Stimulated activated CD4-positive, alpha-beta T cell treated with anti-CD3 and anti-CD28 coated beads, Interleukin-12 subunit alpha, Interleukin-12 subunit beta, amount 100 ng/mL, for 4 hours (primary cell): Measurements from ENCODE around the gene SP7.
"Not testable (repeated sequence)": the region's sequence is repeated elsewhere in the genome, so short reads cannot be mapped to it uniquely, and the experiment has no call there.

ENCODE experiments used
- DNase-seq: peaks from one replicate; pipeline ENCODE4 v3.0.0-alpha.2; 2020

SP7 gene

DNA sequence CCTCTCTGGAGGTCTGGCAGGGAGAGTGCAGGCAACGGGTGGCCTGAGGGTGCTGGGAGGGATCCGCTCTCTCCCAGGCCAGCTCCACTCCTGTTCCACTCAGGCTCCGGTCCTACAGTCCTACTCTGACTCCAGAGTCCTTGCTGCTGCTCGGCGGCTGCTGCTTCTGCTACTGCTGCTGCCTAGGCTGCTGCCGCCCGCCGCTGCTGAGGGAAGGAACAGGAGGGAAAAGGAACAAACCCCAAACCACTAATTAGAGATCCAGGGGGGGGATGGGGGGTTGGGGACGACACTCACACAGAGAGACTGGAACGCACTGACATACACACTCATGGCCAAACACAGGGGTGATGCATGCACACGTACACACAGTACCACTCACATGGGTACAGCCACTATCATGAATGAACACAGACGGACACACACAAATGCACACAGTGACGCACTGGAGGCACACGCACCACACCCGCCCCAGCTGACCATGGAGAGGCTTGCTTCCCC is at the start of gene SP7:
SP7 (minus strand) TSS at position 174 of the 501 bp plus-strand sequence. CDS start 708 bp downstream, outside the sequence.
- no peak for DNase-seq

DNA sequence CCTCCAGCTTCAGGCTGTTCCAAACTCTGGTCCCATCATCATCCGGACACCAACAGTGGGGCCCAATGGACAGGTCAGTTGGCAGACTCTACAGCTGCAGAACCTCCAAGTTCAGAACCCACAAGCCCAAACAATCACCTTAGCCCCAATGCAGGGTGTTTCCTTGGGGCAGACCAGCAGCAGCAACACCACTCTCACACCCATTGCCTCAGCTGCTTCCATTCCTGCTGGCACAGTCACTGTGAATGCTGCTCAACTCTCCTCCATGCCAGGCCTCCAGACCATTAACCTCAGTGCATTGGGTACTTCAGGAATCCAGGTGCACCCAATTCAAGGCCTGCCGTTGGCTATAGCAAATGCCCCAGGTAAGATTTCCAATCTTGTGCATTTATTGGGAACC is 47.1 kb upstream of the SP7 start:
- DNase-seq, result no peak

- no peak for DNase-seq
These were observed 45.8 kb upstream of the SP7 start for GRCh38 chr12:53381731-53382630.

GRCh38 chr12:53380794-53381730 is 44.9 kb upstream of the SP7 start:
- DNase-seq, result no peak

DNA sequence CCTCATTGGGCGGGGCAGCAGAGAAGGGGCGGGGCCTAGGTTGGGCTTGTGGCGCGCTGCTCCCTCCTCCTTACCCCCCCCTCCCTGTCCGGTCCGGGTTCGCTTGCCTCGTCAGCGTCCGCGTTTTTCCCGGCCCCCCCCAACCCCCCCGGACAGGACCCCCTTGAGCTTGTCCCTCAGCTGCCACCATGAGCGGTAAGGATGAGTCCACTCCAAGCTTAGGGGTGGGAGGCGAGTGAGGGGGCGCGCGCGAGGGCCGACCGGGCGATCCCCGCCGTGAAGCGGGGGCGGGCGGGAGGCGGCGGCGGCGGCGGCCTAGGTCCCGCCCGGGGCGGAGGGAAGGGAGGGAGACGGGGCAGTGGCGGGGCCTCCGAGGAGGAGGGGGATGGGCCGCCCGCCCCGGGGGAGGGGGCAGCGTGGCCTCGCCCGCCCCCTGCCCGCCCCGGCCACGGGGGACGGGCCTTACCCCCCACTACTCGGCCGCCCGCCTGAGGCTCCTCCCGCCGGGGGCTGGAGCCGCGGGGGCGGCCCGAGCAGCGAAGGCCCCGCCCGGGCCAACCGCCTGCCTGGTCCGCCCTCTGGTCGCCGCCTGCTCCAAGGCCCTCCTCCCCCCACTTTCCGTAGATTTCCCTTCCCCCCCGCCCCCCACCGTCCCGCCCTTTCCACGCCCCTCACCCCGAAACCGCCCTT is 44.1 kb upstream of the SP7 start, which contains the start of gene SP1:
SP1 (plus strand) TSS at position 73 of the 690 bp plus-strand sequence; CDS start at position 189, 116 bp downstream.
- peak; percentile 84 for DNase-seq

DNA sequence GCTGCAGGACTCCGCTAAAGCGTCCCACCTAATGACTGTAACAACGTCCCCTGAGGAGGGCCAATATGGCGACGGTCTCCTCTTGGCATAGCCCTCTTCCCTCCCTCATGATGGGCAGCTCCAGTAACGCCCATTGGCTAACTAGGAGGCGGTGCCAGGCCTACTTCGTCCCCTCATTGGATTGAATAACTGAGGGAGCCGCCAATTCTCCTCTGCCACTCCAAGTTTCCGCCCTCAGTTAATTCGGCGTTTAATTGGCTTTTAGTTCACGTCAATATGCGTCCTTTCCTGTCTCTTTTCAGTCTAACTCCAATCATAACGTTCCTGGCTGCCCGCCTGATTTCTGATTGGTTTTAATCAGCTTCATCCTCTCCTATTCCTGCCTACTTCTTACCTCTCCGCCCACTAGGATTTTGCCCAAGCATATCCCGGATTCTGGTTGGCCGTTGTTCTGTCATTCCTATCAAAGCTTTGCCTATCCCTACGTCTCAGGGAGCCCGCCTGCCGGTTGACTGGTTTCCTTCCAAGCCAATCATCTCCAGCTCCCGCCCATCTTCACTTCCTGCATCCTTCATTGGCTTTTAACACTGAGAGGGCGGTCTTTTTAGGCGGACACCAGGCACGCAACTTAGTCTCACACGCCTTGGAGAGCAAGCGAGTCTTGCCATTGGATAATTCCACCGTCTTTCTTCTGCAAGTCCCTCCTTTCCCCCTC is 43.4 kb upstream of the SP7 start:
- DNase-seq, result peak; percentile 97

DNA sequence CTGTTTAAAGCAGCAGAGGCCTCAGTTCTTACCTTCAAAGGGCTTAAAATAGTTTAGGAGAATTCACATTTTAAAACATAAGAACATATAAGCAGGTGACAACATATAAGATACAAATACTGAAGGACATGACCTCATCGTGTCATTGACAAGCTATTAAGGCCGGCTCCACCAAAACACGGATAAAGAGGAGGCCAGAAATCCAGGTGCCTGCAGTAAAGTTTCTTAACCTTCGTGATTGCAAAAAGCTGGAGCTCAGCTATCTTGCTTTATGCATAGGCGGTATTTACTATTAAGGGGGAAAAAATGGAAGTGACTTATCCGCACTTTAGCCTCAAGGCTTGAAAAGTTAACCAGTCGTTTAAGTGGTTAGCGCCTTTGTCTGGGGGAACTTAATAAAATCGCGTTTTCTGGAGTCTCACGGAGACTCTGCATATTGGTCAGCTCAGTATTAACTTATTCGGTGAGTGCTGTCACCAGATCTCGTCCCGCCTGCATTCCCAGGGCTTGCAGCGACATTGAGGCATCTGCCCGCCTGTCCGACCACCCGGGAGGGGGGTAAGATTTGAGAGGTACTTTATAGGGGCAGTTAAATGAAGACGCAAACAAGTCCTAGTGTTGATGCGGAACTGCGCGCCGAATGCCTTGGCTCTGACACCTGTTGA is 42.7 kb upstream of the SP7 start:
- no peak for DNase-seq

DNA sequence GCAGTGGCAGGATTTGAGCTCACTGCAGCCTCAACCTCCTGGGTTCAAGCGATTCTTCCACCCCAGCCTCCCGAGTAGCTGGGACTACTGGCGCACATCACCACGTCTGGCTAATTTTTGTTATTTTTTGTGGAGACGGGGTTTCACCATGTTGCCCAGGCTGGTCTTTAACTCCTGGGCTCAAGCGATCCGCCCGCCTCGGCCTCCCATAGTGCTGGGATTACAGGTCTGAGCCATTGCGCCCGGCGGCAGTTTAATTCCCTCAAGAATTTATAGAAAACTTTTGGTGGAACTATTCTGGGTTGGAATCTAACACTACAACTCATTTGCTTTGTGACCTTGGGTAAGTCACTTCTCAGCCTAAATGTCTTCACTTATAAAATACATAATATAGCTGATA is 42.1 kb upstream of the SP7 start:
- DNase-seq, result no peak

DNA sequence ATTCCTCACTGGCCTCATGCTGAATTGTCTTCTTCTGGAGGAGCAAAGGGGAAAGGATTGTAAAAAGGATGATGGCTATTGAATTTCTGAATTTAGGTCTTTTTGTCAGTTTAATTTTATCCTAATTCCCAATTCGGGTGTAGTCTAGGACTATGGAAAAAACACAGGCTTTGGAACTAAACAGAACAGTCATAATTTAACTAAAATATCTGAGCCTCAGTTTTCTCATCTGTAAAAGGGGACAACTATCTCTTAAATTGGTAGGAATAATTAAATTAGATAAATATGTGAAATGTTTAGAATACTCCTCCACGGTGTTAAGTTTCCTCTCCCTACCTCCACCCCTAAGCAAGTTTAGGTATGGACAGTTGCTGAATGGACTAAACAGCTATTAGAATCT is 40.6 kb upstream of the SP7 start:
- DNase-seq, result no peak

DNA sequence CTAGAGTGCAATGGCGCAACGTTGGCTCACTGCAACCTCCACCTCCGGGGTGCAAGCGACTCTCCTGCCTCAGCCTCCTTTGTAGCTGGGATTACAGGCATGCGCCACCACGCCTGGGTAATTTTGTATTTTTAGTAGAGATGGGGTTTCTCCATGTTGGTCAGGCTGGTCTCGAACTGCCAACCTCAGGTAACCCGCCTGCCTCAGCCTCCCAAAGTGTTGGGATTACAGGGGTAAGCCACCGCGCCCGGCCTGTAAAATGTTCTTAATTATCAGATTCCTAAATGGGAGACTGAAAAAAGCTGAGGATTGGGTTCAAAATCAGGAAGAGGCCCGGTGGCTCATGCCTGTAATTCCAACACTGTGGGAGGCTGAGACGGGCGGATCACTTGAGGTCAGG is 38.1 kb upstream of the SP7 start:
- not testable (repeated sequence) for DNase-seq

- not testable (repeated sequence) for DNase-seq
These were observed 37.5 kb upstream of the SP7 start for GRCh38 chr12:53373554-53374133.

DNA sequence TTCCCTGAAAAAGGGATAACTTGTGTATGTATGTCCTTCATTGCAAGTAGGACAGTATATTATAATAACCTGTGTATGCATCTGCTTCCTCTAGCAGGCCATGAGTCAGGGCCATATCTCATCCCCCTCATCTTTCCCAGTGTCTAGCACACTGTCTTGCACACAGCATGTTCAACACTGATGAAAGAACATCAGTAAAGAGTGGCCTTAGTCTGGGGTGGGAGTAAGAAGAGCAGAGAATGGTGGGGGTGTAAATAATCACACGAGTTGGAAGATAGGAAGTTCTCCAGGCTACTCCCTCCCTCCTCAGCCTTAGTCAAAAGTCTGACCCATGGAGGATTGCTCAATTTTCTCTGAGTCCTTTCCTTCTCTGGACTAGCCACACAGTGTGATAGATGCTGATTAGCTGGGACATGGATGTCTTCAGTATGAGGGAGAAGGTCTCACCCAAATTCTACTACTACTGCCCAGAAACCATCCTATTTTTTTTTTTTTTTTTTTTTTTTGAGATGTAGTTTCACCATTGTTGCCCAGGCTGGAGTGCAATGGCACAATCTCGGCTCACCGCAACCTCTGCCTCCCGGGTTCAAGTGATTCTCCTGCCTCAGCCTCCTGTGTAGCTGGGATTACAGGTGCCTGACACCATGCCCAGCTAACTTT is 29.2 kb upstream of the SP7 start:
- DNase-seq, result no peak

DNA sequence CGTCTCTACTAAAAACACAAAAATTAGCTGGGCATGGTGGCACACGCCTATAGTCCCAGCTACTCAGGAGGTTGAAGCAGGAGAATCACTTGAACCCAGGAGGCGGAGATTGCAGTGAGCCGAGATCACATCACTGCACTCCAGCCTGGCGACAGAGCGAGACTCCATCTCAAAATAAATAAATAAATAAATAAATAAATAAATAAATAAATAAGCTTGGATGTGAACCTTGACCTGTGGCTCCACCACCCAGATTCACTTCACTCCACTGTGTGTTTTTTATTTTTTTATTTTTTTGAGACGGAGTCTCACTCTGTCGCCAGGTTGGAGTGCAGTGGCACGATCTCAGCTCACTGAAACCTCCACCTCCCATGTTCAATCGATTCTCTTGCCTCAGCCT is 25.5 kb upstream of the SP7 start:
- not testable (repeated sequence) for DNase-seq

DNA sequence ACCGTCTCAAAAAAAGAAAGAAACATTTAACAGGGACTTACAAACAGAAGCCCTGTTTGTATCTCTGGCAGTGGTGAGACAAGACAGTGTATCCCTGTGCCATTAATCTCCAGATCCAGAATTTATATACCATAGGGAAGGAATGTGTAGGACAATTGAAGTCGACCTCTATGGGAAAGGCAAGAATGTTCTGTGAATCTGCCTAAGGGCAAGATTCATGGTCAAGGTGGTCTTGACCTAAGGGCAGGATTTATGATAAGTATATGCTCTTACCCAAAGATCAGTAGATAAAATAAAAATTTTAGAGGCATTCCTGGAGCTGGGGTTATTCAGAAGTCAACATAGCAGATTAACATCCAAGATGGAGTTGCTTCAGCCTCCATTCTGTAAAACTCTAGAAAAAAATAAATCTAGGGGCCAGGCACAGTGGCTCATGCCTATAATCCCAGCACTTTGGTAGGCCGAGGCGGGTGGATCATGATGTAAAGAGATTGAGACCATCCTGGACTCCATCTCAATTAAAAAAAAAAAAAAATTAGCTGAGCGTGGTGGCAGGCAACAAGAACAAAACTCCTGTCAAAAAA is 22.8 kb upstream of the SP7 start:
- DNase-seq, result no peak

DNA sequence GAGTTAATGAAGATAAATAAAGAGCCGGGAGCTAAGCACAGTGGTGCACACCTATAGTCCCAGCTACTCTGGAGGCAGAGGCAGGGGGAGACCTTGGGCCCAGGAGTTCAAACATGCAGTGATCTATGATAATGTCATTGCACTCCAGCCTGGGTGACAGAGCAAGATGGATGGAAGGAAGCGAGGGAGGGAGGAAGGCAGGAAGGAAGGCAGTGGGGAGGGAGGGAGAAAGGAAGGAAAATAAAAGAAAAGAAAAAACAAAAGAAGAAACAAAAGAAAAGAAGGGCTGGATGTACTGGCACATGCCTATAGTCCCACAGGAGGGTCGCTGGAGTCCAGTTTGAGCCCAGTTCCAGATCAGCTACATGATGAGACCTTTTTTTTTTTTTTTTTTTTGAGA is 19.0 kb upstream of the SP7 start:
- no peak for DNase-seq

- no peak for DNase-seq
These were observed 17.1 kb upstream of the SP7 start for GRCh38 chr12:53353257-53353655.

- DNase-seq, result peak; percentile 69
These were observed 16.4 kb upstream of the SP7 start for GRCh38 chr12:53352331-53353256.

GRCh38 chr12:53347905-53348304 is 11.8 kb upstream of the SP7 start:
- no peak for DNase-seq

DNA sequence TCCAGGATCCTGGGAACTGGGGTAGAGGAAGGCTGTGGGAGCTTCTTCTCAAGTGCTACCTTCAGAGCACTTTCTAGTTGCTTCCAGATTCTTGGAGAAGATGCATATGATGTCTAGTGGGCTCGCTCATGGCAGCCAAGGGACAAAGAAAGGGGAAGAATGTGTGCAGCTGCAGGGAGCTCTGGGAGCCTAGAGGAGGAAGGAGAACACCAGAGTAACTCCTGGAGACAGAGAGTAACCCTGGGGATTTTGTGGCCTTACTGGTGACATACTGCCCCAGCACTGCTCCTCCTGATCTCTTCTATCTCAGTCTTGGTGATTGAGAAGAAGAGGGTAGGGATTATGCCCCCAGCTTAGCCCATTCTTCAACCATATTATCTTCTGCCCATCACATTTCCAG is 10.3 kb upstream of the SP7 start:
- DNase-seq, result no peak
